Measurements from ENCODE around the gene NSMF.

The NSMF gene

GRCh38 chr9:137491735-137492432 is 32.8 kb upstream of the NSMF start:
- no peak for DNase-seq

- no peak for DNase-seq
These were observed 31.5 kb upstream of the NSMF start for GRCh38 chr9:137490532-137491186.

- no peak for DNase-seq
These were observed 29.8 kb upstream of the NSMF start for GRCh38 chr9:137488906-137489305.

- DNase-seq, result no peak
These were observed 29.2 kb upstream of the NSMF start for GRCh38 chr9:137488327-137488653.

- DNase-seq, result no peak
These were observed 28.6 kb upstream of the NSMF start for GRCh38 chr9:137487454-137488326.

GRCh38 chr9:137486545-137487453 is 27.7 kb upstream of the NSMF start:
- no peak for DNase-seq

- no peak for DNase-seq
These were observed 27.0 kb upstream of the NSMF start for GRCh38 chr9:137486141-137486490.

- DNase-seq, result no peak
These were observed 26.4 kb upstream of the NSMF start for GRCh38 chr9:137485343-137486140.

- DNase-seq, result no peak
These were observed 25.6 kb upstream of the NSMF start for GRCh38 chr9:137484551-137485315.

GRCh38 chr9:137482094-137482781 is 23.1 kb upstream of the NSMF start:
- DNase-seq, result peak; percentile 83

GRCh38 chr9:137480686-137481683 is 21.9 kb upstream of the NSMF start:
- DNase-seq, result no peak

- DNase-seq, result no peak
These were observed 21.0 kb upstream of the NSMF start for GRCh38 chr9:137479892-137480685.

- DNase-seq, result no peak
These were observed 20.1 kb upstream of the NSMF start for GRCh38 chr9:137478962-137479861.

- no peak for DNase-seq
These were observed 19.5 kb upstream of the NSMF start for GRCh38 chr9:137478613-137478961.

- DNase-seq, result no peak
These were observed 18.9 kb upstream of the NSMF start for GRCh38 chr9:137477778-137478612.

GRCh38 chr9:137476856-137477255 is 17.7 kb upstream of the NSMF start:
- DNase-seq, result no peak
